GOT3 (cell line): ENCODE data around the gene PRPH2.
A peak's percentile ranks its signal among the peaks of the same experiment; 100 is the strongest.

ENCODE experiments used
- DNase-seq: peaks from one replicate; lab custom pipeline; 2025; ENCODE audit warnings: mixed read lengths; lab: John Stamatoyannopoulos, UW

Gene PRPH2, protein sequence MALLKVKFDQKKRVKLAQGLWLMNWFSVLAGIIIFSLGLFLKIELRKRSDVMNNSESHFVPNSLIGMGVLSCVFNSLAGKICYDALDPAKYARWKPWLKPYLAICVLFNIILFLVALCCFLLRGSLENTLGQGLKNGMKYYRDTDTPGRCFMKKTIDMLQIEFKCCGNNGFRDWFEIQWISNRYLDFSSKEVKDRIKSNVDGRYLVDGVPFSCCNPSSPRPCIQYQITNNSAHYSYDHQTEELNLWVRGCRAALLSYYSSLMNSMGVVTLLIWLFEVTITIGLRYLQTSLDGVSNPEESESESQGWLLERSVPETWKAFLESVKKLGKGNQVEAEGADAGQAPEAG

GRCh38 chr6:42722497-42722896 lies at the start of gene PRPH2:
PRPH2 (minus strand) TSS chr6:42722597; CDS start chr6:42722334, 263 bp downstream.
- DNase-seq, result no peak

- DNase-seq, result no peak
Measured at GRCh38 chr6:42771741-42772100, 49.3 kb upstream of the PRPH2 start.

- no peak for DNase-seq
Measured at GRCh38 chr6:42769836-42770235, 47.4 kb upstream of the PRPH2 start.

GRCh38 chr6:42769051-42769450 lies 46.7 kb upstream of the PRPH2 start:
- DNase-seq, result no peak

DNA sequence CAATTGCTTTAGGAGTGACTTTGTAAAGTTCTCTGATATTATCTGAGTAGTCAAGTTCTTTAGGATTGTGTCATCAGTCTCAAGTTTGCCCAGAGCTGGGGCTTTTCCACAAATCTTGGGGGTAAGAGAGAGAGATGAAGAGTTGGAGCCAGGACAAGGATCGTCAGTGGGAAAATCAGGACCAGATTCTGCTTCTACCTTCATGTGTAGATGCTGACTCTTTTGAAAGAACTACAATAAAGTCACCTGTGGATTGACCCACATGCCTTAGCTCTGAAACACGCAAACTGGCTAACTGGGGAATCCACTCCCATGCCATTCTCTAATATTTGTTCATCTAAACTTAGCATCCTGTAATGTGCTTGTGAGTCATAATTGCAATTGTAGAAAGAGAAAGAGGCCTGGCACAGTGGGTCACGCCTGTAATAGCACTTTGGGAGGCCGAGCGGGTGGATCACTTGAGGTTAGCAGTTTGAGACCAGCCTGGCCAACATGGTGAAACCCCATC lies 43.8 kb upstream of the PRPH2 start:
- DNase-seq, result no peak

- no peak for DNase-seq
Measured at GRCh38 chr6:42764911-42765648, 42.7 kb upstream of the PRPH2 start.

DNA sequence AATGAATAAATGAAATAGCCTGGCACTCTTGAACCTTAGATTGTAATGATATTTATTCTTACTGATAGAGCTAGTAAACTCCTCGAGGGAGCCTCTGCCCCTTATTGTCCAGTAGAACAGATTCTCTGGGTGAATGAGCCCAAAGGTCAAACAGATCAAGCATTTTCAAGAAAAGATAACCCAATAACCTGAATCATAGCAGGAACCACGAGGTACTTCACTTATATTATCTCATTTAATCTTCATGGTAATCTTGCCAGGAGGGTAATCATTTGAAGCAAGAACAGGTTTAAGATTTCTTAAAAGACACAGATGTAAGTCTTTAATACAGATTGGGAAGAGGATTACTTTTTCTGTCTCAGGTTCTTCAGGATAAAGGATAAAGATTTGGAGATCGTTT lies 40.6 kb upstream of the PRPH2 start:
- no peak for DNase-seq

DNA sequence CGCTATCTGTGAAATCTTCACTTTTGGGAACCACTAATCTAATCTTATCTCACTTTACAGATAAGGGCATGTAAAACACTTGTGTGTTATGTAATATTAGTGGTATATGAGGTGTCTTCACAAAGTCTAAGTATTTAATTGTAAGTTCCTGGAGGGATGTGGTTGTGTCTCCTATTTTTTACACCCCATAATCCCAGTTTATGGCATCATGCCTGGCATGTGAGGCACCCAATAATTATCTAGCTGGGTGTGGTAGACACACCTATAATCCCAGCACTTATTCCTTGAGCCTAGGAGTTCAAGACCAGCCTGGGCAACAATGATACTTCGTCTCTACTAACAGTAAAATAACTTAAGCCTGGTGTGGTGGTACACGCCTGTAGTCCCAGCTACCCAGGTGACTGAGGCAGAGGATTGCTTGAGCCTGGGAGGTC lies 40.0 kb upstream of the PRPH2 start:
- no peak for DNase-seq

- no peak for DNase-seq
Measured at GRCh38 chr6:42761287-42762067, 39.1 kb upstream of the PRPH2 start.

- no peak for DNase-seq
Measured at GRCh38 chr6:42758756-42759430, 36.5 kb upstream of the PRPH2 start.

DNA sequence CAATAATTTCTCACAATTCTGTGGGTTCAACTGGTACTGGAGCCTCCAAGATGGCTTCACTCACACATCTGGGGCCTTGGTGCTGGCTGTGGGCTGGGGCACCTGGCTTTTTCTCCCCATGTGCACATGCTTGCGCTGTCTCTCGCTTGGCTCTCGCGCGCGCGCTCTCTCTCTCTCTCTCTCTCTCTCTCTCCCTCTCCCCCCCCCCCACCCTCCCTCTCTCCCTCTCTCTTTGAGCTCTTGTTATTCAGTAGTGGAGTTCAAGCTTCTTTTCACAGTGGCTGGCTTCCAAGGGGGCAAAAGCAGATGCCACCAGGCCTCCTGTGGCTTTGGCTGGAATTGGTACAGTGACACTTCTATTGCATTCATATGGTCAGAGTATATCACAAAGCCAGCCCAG lies 34.3 kb upstream of the PRPH2 start:
- DNase-seq, result no peak

- no peak for DNase-seq
Measured at GRCh38 chr6:42754759-42755158, 32.4 kb upstream of the PRPH2 start.

DNA sequence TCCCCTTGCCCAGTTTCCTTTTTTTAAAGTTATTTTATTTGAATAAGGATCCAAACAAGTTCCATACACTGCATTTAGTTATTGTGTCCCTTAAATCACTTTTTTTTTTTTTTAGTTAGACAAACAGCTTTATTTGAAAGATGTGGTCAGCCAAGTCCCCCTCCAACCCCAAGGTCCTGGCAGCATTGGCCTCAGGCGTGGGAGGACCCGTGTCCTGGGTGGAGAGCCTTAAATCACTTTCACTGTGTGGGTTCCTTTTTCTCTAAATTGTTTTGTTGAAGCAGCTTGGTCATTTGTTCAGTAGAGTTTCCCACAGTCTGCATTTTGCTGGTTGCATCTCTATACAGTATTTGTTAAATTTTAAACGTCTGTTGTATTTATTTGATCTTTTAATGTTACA lies 28.7 kb upstream of the PRPH2 start:
- DNase-seq, result no peak

GRCh38 chr6:42748203-42748898 lies 26.0 kb upstream of the PRPH2 start:
- no peak for DNase-seq

GRCh38 chr6:42746463-42747391 lies 24.3 kb upstream of the PRPH2 start:
- peak; percentile 62 for DNase-seq

- peak; percentile 87 for DNase-seq
Measured at GRCh38 chr6:42745640-42746462, 23.5 kb upstream of the PRPH2 start, which contains the start of gene TBCC. TBCC (minus strand) TSS chr6:42746103; CDS start chr6:42746073, 30 bp downstream.

DNA sequence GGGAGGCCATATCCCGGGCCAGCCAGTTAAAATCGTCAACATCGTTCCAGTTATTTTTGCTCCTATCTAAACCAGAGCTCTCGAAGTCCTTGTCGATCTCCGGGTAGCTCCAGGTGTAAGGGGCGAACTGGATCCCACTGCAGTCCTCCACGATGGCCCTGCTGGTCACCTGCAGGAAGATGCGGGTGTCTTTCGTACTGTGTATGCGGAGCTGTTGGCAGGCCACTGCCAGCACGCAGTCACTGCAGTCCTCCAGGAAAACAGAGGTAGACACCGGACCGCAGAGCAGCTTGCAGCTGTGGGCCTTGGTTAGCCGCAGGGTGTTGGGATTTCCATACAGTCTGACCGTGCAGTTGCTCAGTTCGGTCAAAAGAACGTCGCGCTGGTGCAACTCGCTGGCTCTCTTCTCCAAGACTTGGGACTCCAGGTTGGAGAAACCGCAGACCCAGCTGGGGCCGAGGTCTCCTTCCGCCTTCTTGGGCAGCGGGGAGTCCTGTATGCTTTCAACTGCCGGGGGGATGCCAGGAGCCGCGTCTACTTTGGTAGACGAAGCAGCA lies 22.8 kb upstream of the PRPH2 start:
- DNase-seq, result no peak

GRCh38 chr6:42744351-42744893 lies 22.0 kb upstream of the PRPH2 start:
- DNase-seq, result no peak
